Gastrocnemius medialis (tissue), 4 donors: ENCODE data around the gene EPHA1.

Source experiments
- POLR2A ChIP-seq, 2 donors: fragments of 450-650 bp; IDR thresholded peaks; one replicate each; pipeline ENCODE4 v1.6.1; 2017; ENCODE audit warnings: antibody characterized with exemption in 2 of 2, mild to moderate bottlenecking in 2 of 2, moderate library complexity in 2 of 2
- TF ChIP-seq, protein P1 (sequence below), 5 experiments: fragments of 450-650 bp in 3 of 5; fragments of 200-600 bp in 2 of 5; sonication (generic) in 2 of 5; IDR thresholded peaks in 4 of 5; conservative IDR thresholded peaks in 1 of 5; 1 replicate in 4 of 5; 2 replicates in 1 of 5; pipeline ENCODE4 v1.5.1; 2016 to 2019; ENCODE audit warnings: antibody characterized with exemption in 5 of 5, mild to moderate bottlenecking in 3 of 5, moderate library complexity in 3 of 5

DNA sequence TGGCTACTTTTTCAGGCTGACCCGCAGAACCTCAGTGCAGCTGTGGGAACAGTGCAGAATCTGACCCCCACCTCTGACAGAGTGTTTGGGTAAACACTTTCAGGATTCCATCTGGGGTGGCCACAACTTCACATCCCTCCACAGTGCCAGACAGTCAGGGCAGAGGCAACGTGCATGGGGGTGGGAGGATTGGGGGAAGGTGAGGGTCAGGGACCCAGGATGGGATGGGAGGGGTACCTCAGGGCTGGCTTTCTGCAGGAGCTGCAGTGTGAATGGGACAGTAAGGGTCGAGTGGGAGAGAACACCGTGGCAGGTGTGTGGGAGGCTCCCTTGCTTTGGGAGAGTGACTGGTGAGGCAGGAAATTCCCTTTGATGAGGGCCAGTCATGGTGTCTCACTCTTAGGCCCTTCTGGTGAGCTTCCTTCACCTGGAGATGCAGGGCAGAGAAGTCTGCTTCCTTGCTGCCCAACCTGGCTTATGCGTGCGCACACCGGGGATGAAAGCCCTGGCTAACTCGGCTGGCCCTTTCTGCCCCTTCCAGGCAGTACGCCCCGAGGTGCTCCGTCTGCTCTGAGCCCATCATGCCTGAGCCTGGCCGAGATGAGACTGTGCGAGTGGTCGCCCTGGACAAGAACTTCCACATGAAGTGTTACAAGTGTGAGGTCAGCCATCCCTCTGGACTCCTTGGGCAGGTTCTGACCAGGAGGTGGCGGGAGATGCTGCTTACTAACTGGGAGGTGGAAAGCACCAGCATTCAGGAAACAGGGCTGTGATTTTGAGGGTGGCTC is 19.1 kb downstream of the EPHA1 start:
- TF ChIP-seq, protein P1, sequence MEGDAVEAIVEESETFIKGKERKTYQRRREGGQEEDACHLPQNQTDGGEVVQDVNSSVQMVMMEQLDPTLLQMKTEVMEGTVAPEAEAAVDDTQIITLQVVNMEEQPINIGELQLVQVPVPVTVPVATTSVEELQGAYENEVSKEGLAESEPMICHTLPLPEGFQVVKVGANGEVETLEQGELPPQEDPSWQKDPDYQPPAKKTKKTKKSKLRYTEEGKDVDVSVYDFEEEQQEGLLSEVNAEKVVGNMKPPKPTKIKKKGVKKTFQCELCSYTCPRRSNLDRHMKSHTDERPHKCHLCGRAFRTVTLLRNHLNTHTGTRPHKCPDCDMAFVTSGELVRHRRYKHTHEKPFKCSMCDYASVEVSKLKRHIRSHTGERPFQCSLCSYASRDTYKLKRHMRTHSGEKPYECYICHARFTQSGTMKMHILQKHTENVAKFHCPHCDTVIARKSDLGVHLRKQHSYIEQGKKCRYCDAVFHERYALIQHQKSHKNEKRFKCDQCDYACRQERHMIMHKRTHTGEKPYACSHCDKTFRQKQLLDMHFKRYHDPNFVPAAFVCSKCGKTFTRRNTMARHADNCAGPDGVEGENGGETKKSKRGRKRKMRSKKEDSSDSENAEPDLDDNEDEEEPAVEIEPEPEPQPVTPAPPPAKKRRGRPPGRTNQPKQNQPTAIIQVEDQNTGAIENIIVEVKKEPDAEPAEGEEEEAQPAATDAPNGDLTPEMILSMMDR (IDR thresholded peaks at IDR 0.05 in 4 of 5, conservative IDR thresholded peaks at IDR 0.05 in 1 of 5): no peak
- TF ChIP-seq POLR2A (IDR thresholded peaks at IDR 0.05): no peak
